PC-9 (cell line): ENCODE measurements around the gene CENPVL1.

Experiments used
- EZH2 ChIP-seq: fragments of 200-600 bp; sonication (generic); IDR thresholded peaks from 2 replicates; pipeline ENCODE4 v1.8.0; 2017; ENCODE audit warnings: antibody characterized with exemption, low read depth
- TF ChIP-seq, protein P1 (sequence below): fragments of 200-600 bp; sonication (generic); conservative IDR thresholded peaks from 2 replicates; pipeline ENCODE4 v1.6.1; 2017; ENCODE audit warnings: mixed run types, antibody characterized with exemption, mild to moderate bottlenecking, moderate library complexity

DNA sequence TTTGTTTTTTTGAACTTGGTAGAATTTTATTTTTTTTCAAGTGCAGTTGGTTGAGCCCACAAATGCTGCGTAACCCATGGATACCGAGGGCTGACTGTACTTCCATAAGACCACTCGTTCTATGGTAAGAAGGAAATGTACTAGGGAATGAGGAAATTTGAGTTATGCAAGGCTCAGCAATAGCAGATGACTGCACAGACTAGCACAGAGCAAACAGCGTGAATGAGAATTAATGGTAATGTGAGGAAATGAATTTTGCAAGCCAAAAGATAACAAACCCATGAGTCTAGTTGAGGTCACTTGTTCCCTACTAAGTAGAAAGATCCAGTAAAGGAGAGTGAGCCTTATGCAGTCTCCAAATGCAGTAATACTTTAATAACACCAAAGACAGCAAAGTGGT lies 50.3 kb downstream of the CENPVL1 start:
- TF ChIP-seq, protein P1, sequence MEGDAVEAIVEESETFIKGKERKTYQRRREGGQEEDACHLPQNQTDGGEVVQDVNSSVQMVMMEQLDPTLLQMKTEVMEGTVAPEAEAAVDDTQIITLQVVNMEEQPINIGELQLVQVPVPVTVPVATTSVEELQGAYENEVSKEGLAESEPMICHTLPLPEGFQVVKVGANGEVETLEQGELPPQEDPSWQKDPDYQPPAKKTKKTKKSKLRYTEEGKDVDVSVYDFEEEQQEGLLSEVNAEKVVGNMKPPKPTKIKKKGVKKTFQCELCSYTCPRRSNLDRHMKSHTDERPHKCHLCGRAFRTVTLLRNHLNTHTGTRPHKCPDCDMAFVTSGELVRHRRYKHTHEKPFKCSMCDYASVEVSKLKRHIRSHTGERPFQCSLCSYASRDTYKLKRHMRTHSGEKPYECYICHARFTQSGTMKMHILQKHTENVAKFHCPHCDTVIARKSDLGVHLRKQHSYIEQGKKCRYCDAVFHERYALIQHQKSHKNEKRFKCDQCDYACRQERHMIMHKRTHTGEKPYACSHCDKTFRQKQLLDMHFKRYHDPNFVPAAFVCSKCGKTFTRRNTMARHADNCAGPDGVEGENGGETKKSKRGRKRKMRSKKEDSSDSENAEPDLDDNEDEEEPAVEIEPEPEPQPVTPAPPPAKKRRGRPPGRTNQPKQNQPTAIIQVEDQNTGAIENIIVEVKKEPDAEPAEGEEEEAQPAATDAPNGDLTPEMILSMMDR, result no peak
- no peak for TF ChIP-seq EZH2
